Activated T-cell treated with anti-CD3 and anti-CD28 coated beads for 1 hour (primary cell): ENCODE data around the gene BAHD1.

ENCODE experiments used
- DNase-seq: peaks from one replicate; pipeline ENCODE4 v3.0.0-alpha.2; 2020; ENCODE audit warnings: low read depth

The BAHD1 gene

DNA sequence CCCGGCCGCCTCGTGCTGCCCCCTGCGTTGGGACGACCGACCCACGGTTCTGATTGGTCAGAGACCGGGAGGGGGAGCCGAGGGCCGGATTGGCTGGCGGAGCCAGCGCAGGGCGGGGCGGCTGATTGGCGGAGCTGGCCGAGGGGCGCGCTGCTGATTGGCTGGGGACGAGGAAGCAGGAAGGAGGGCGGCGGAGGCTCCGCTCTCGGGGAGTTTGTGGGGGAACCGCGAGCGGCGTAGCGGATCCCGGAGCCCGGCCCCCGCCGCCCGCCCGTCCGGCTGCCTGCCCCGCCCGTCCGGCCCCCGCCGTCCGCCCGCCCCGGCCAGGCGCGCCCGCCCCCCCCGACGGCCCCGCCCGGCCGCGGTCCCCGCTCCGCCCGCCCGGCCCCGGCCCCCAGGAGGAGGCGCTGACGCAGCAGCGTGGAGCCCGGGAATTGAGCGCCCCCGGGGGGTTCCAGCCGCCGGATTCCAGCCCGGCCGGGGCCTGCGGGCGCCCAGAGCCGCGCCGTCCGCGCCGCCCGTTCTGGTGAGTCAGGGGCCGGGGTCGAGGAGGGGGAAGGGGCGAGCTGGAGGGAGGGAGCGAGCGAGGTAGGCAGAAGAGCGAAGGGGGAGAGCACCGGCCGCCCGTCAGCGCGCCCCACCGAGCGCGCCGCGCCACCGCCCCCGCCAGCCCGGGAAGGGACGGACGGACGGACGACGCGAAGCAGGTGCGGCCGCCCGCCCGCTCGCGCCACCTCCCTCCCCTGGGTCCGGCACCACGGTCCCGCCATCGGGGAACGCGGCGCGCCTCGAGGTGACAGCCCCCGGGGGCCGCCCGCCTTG lies at the start of gene BAHD1:
Gene BAHD1 (plus strand): TSS at position 211 of the 822 bp plus-strand sequence. CDS start 17,512 bp downstream, outside the sequence.
- peak; percentile 89 for DNase-seq

GRCh38 chr15:40392986-40393948 lies 47.5 kb upstream of the BAHD1 start:
- DNase-seq = no peak

GRCh38 chr15:40397688-40398412 lies 42.9 kb upstream of the BAHD1 start:
- DNase-seq = no peak

DNA sequence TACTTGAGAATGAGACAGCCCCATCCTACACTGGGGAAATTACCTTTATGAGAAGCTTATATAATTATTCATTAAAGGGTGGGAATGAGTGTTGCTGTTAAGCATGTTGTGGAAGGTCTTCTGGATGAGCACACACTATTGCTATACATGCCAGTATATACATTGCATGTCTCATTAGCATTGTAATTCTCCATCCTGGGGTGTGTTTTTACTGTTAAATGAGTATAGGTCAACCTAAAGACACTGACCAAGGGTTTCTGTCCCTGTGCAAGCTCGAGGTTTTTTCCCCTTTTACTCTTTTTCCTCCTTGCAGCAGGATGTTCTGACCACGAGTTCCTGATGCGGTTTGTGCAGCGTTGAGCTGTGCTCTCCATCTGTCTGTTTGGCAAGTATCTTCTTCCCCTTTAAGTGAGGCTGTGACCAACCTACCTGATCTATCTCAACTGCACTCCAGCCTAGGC lies 42.3 kb upstream of the BAHD1 start:
- no peak for DNase-seq

DNA sequence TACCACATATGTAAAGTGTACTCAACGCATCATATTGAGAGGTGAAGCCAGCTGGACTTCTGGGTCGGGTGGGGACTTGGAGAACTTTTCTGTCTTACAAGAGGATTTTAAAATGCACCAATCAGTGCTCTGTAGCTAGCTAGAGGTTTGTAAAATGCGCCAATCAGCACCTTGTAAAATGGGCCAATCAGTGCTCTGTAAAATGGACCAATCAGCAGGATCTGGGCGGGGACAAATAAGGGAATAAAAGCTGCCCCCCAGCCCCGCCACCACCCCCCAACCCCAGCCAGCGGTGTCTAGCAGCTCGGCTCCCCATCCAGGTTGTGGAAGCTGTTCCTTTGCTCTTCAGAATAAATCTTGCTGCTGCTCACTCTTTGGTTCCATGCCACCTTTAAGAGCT lies 41.4 kb upstream of the BAHD1 start:
- no peak for DNase-seq

DNA sequence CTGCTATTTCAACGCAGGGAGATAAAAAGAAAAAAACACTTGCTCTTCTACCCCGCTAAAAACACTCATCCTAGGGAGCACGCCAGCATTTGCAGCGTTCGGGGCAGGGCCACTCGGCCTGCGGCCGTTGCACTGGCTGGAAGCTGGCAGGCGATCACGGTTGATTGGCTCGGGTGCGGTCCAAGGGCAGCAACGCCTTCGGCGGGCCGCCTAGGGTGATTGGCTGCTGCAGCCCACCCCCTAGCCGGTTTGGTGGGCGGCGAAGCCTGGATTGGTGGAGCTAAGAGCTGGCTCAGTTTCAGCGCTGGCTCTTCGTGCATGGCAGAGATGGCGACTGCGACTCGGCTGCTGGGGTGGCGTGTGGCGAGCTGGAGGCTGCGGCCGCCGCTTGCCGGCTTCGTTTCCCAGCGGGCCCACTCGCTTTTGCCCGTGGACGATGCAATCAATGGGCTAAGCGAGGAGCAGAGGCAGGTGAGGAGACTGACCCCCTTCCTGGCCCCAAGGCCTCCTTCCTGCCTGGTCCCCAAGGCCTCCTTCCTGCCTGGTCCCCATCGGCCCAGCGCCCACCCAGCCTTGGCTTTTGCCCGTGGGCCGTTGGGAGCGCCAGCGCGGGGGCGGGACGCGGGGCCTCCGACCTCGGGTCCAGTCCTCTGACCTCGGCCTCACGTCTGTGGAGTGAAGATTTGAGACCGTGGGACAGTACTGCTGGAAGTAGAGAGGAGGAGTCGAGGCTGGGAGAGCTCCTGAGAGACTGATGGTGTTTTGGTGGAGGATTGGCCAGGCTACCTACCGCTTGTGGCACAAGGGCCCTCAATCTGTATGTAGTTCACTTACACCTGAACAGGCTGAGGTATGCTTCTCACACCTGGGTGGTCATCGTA lies 35.0 kb upstream of the BAHD1 start, which contains the start of gene IVD:
Gene IVD (plus strand): TSS at position 295 of the 881 bp plus-strand sequence. CDS start 33 bp downstream, at position 328.
- DNase-seq = peak; percentile 75

GRCh38 chr15:40407330-40407990 lies 33.3 kb upstream of the BAHD1 start:
- no peak for DNase-seq

- no peak for DNase-seq
Observed at GRCh38 chr15:40409366-40409765, 31.4 kb upstream of the BAHD1 start.

DNA sequence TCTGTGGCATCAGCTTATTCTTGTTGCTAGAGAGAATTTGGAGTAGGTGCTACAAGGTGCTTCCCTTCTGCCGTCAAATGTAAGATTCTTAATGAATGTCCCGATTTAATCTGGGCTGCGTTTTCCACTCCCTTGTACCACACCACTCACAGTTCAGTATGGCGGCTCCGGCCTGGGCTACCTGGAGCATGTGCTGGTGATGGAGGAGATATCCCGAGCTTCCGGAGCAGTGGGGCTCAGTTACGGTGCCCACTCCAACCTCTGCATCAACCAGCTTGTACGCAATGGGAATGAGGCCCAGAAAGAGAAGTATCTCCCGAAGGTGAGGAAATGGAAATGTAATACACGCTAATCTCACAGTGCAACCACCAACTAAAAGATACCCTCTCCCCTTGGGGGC lies 30.3 kb upstream of the BAHD1 start:
- DNase-seq = no peak

DNA sequence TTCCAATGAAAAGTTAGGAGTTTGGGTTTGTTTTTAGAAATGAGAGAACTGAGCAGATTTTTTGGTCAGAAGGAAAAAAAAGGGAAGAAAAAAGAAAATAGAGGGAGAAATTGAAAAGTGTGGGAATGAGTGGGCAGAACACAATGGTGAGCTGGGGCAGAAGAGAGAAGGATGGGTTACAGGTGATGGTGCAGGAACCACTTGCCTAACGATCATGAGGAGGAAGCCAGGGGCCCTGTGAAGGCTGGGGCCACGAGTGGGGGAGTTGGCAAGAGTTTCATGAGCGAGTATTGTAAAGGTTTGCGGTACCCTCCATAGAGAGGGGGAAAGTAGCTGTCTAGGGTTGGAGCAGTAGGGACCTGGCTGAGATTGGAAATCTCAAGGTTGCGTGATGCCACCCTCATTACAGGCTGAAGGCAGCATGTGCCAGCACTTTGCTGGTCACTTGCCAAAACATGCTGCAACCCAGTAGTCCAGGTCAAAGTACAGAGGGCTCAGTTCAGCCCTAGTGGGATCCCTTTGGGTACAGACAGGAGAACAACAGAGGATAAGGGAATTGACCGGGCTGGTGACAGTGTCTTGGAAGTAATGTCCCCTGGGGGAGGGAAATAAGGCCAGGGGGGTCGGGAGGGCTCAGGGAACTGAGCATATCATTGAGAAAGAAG lies 28.5 kb upstream of the BAHD1 start:
- no peak for DNase-seq

GRCh38 chr15:40413036-40413435 lies 27.7 kb upstream of the BAHD1 start:
- no peak for DNase-seq

DNA sequence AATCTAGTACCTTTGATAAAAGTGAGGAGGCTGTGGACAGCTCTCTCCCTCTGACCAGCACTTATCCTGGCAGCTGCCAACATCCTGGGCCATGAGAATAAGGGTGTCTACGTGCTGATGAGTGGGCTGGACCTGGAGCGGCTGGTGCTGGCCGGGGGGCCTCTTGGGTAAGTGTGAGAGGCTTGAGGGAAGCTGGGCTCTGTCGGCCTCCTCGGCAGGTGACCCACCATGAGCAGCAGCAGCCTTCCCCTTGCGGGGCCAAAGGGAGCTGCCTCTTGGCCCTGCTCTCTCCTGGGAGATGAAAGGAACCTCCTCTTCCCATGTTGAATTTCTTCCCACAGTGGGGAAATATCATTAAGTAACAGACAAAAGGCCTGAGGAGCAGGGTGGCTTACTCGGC lies 25.9 kb upstream of the BAHD1 start:
- DNase-seq = no peak

- no peak for DNase-seq
Observed at GRCh38 chr15:40415226-40415625, 25.5 kb upstream of the BAHD1 start.

- no peak for DNase-seq
Observed at GRCh38 chr15:40416056-40416455, 24.7 kb upstream of the BAHD1 start.

DNA sequence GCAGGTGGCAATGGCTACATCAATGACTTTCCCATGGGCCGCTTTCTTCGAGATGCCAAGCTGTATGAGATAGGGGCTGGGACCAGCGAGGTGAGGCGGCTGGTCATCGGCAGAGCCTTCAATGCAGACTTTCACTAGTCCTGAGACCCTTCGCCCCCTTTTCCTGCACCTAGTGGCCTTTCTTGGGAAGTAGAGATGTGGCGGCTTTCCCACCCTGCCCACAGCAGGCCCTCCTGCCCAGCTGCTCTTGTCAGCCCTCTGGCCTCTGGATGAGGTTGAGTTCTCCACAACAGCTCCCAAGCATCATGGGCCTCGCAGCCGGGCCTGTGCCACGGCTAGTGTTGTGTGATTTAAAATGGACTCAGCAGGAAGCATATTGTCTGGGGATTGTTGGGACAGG lies 22.6 kb upstream of the BAHD1 start:
- DNase-seq = no peak

GRCh38 chr15:40420071-40420713 lies 20.6 kb upstream of the BAHD1 start:
- no peak for DNase-seq

DNA sequence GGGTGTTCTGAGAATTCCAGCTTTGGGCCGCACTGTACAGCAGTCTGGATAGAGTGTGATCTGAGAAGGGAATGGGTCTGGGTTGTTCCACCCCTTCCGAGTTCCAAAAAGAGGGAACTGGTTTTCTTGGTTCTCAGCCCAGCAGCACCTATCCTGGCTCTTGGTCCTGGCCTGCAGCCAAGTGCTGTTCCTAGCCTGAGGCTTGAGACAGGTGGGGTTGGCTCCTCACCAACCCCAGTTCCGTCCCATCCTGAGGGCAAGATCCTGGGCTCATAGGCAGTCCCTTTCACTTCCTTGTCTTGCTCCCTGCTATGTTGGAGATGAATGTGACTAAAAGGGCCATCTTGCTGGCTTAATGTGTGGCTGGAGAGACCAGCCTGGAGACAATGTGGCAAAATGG lies 20.0 kb upstream of the BAHD1 start:
- no peak for DNase-seq

DNA sequence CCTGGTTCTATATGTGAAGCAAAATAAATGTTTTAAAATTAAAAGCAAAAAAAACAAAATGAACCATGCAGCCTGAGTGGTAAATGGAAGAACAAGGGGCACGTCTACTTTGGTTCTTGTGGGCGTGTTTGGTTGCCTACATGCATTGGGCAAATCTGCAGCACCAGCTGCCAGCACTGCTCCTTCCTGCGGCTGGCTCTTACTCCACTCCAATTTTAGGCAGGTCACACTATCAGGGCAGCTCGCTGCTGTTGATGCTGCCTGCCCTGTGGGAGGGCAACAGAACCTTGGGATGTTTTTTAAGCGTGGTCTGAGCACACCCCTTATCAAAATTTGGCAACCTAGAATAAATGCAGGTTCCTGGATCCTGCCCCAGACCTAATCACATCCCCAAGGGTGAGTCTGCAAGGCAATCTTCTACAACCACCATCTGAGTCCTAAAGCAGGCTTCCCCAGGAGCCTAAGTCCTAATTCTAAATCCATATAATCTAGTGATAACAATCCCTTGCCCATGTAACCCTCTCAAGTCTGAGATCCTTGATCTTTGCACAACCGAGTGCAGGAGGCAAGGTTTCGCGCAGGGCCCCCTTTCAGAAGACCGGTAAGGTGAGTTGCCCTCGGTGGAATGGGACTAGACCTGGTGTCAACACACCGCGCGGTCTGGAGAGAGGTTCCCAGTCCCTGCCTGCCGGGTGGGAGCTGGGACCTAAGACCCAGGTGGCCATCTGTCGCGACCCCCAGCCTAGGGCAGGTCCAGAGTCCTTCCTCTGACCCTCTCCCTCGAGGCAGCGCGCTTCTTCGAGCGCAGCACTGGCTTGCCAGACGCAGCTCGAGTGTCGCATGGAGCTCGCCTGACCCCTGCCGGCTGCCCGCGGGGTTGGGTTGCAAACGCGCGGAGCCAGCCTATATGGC lies 19.3 kb upstream of the BAHD1 start:
- peak; percentile 75 for DNase-seq
